ENCODE results near the gene PLEKHH2.

DNA sequence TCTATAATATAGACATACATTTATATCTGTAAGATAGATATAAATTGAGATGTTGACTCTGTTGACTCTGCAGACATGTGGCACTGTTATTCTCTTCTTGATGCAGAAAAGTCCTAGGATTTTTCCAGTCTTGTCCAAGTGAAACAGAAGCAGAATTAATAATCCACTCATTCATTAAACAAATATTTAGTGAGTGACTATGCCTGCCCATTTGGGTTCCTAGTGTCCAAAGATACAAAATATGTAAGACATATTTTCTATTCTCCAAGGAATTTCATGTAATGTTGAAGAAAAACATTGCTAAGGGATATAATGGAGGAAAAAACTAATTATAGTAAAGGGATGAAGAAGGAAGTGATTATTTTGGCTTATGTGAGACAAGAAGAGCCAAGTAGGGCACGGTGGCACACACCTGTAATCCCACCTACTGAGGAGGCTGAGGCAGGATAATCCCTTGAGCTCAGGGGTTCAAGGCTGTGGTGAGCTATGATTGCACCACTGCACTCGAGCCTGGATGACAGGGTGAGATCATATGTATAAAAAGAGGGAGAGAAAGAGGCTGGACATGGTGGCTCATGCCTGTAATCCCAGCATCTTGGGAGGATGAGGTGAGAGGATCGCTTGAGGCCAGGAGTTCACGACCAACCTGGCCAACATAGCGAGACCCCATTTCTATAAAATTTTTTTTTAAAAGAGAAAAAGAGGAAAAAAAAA, 19.9 kb upstream of the PLEKHH2 start:
- TF ChIP-seq CTCF (IDR thresholded peaks at IDR 0.05; ENCODE audit: insufficient read depth, low read depth, low read length) (no peak), EZH2 (IDR thresholded peaks at IDR 0.05; ENCODE audit: insufficient read depth, low read length) (no peak)

Measured in astrocyte (in vitro differentiated cells and primary cell).